Dendritic cell treated with granulocyte-macrophage colony-stimulating factor and Interleukin-4, amounts not matched to agents 40 ng/mL and 50 ng/mL, for 4 days (primary cell): Measurements from ENCODE around the gene AFM.
"Not testable (repeated sequence)": the region's sequence is repeated elsewhere in the genome, so short reads cannot be mapped to it uniquely, and the experiment has no call there.

Experiments used
- H3K27ac Mint-ChIP-seq: one replicate; pipeline ENCODE4 v1.8.0; 2022; ENCODE audit warnings: mild to moderate bottlenecking, mixed read lengths
- H3K27me3 Mint-ChIP-seq: one replicate; pipeline ENCODE4 v1.8.0; 2022; ENCODE audit warnings: mild to moderate bottlenecking, mixed read lengths
- H3K36me3 Mint-ChIP-seq: one replicate; pipeline ENCODE4 v1.8.0; 2022; ENCODE audit warnings: low read depth, mixed read lengths
- H3K4me1 Mint-ChIP-seq: one replicate; pipeline ENCODE4 v1.8.0; 2022; ENCODE audit warnings: low read depth, mixed read lengths
- H3K4me3 Mint-ChIP-seq: one replicate; pipeline ENCODE4 v1.8.0; 2022; ENCODE audit warnings: mild to moderate bottlenecking, moderate library complexity, mixed read lengths
- H3K9me3 Mint-ChIP-seq: one replicate; pipeline ENCODE4 v1.8.0; 2022; ENCODE audit warnings: mixed read lengths
- intact Hi-C: fragments of 100-400 bp; cut with micrococcal nuclease; formaldehyde crosslinking; loops from one replicate; pipeline ENCODE4 v1.15.0; 2022

Gene AFM

GRCh38 chr4:73507541-73507940, 26.0 kb downstream of the AFM start:
- Mint-ChIP-seq H3K27ac (no peak overlapping the region), H3K4me1 (no peaks in the 10 kb centered on the region), H3K4me3 (no peak overlapping the region), H3K27me3 (no peaks in the 10 kb centered on the region), H3K9me3 (no peaks in the 10 kb centered on the region), H3K36me3 (no peaks in the 10 kb centered on the region)
- intact Hi-C loops, result no loop called here

- Mint-ChIP-seq H3K4me1 (no peaks in the 10 kb centered on the region), H3K27ac (no peak overlapping the region)
Observed at GRCh38 chr4:73508651-73509050, 27.1 kb downstream of the AFM start.

GRCh38 chr4:73518340-73518739, 36.8 kb downstream of the AFM start:
- H3K9me3 Mint-ChIP-seq, result peaks cover 8% of the 10 kb centered on the region
- no peaks in the 10 kb centered on the region for H3K36me3 Mint-ChIP-seq
- intact Hi-C loops, result no loop called here
- H3K4me1 Mint-ChIP-seq, result no peaks in the 10 kb centered on the region
- H3K4me3 Mint-ChIP-seq, result no peak overlapping the region
- no peak overlapping the region for H3K27ac Mint-ChIP-seq
- H3K27me3 Mint-ChIP-seq, result peaks cover 4% of the 10 kb centered on the region

More at GRCh38 chr4:73508651-73509050, 27.1 kb downstream of the AFM start:
- Mint-ChIP-seq H3K9me3 (no peaks in the 10 kb centered on the region), H3K4me3 (no peak overlapping the region), H3K27me3 (no peaks in the 10 kb centered on the region), H3K36me3 (no peaks in the 10 kb centered on the region)
- intact Hi-C loops, result no loop called here

GRCh38 chr4:73520821-73521220, 39.3 kb downstream of the AFM start:
- H3K36me3 Mint-ChIP-seq, result no peaks in the 10 kb centered on the region
- no peak overlapping the region for H3K4me3 Mint-ChIP-seq
- no peaks in the 10 kb centered on the region for H3K4me1 Mint-ChIP-seq
- peaks cover 1% of the 10 kb centered on the region for H3K27me3 Mint-ChIP-seq
- peaks cover 8% of the 10 kb centered on the region for H3K9me3 Mint-ChIP-seq
- intact Hi-C loops, result no loop called here
- no peak overlapping the region for H3K27ac Mint-ChIP-seq

DNA sequence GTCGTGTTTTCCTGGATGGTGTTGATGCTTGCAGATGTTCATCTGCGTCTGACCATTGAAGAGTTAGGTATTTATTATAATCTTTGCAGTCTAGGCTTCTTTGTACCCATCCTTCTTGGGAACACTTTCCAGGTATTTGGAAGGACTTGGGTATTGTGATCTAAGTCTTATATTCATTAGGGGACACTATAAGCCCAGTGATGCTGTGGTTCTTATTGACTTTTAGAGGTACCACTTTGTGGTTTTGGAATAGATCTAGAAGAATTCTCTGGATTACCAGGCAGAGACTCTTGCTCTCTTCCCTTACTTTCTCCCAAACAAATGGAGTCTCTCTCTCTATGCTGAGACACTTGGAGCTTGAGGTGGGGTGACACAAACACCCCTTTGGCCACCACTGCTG, 41.6 kb downstream of the AFM start:
- Mint-ChIP-seq H3K27ac (no peak overlapping the region), H3K4me1 (no peaks in the 10 kb centered on the region), H3K27me3 (no peaks in the 10 kb centered on the region), H3K4me3 (no peak overlapping the region), H3K36me3 (no peaks in the 10 kb centered on the region), H3K9me3 (no peaks in the 10 kb centered on the region)
- intact Hi-C loops, result no loop called here

- intact Hi-C loops, result no loop called here
- H3K36me3 Mint-ChIP-seq, result no peaks in the 10 kb centered on the region
- H3K27me3 Mint-ChIP-seq, result no peaks in the 10 kb centered on the region
- no peak overlapping the region for H3K4me3 Mint-ChIP-seq
- no peaks in the 10 kb centered on the region for H3K9me3 Mint-ChIP-seq
- no peaks in the 10 kb centered on the region for H3K4me1 Mint-ChIP-seq
- no peak overlapping the region for H3K27ac Mint-ChIP-seq
Observed at GRCh38 chr4:73525611-73526010, 44.1 kb downstream of the AFM start.

DNA sequence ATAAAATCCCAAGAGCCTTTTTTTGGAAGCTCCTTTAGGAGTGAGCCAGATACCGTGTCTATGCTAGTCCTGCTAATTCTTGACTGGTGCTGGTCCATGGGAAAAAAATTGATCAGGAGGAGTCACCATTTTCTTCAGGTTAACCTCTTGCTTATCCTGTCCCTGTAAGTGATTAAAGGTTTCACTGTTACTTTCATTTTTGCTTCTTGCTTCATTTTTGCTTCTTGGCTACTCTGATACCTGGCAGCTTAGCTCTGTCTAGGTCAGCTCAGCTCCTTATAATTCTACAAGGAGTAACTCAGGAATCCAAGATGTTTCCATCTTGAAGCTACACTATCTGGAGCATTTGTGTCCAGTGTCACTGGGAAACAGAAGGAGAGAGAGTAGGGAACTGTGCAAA, 45.7 kb downstream of the AFM start:
- no peaks in the 10 kb centered on the region for H3K9me3 Mint-ChIP-seq

GRCh38 chr4:73528171-73528570, 46.6 kb downstream of the AFM start:
- no peaks in the 10 kb centered on the region for H3K27me3 Mint-ChIP-seq
- H3K4me1 Mint-ChIP-seq, result no peaks in the 10 kb centered on the region
- no peak overlapping the region for H3K4me3 Mint-ChIP-seq
- no peaks in the 10 kb centered on the region for H3K36me3 Mint-ChIP-seq
- H3K9me3 Mint-ChIP-seq, result no peaks in the 10 kb centered on the region
- H3K27ac Mint-ChIP-seq, result no peak overlapping the region
- intact Hi-C loops, result no loop called here

More for the DNA sequence above, 45.7 kb downstream of the AFM start:
- intact Hi-C loops, result no loop called here
- Mint-ChIP-seq H3K36me3 (no peaks in the 10 kb centered on the region), H3K4me1 (no peaks in the 10 kb centered on the region), H3K4me3 (no peak overlapping the region), H3K27me3 (no peaks in the 10 kb centered on the region), H3K27ac (no peak overlapping the region)

DNA sequence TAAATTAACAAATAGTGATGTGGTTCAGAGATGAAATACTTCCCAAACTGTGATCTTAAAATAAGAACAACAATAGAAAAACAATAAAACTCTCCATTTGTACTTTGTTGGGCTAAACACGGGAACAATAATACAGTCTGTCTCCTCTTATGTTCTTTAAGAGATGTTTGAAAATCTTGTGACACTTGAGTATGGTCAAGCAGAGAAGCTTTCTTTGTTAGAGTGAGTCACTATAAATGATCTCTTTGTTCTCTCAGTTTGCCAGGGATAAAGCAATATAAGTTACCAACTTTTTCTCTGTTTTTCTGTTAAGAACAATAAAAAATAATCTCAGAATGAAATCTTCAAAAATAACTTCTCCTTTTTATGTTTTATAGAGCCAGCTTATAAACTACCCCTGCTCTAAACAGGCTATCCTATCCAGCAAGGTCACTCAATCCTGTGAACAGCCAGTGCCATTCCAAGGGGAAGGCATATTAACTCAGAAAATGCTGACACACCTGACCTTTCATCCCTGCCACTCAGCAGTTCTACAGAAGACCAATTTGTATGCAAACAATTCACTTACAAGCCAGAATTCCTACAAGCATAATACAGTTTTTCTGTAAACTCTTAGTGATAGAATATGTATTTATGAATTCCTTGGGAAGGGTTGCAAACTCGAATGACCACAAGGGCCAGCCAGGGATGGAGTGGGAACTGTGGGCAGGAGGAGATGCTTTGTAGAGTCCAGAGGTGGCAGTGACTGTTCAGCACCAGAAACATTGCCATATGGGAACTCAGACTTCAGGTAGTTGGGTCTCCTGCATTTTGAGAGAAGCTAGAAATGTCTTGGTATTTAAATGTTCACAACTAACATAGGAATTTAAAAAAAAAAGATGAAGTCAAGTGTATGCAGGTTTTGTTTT, 52.2 kb downstream of the AFM start:
- no peaks in the 10 kb centered on the region for H3K4me1 Mint-ChIP-seq
- no peak overlapping the region for H3K4me3 Mint-ChIP-seq
- intact Hi-C loops, result no loop called here
- H3K9me3 Mint-ChIP-seq, result no peaks in the 10 kb centered on the region
- H3K27me3 Mint-ChIP-seq, result no peaks in the 10 kb centered on the region
- no peak overlapping the region for H3K27ac Mint-ChIP-seq
- no peaks in the 10 kb centered on the region for H3K36me3 Mint-ChIP-seq

DNA sequence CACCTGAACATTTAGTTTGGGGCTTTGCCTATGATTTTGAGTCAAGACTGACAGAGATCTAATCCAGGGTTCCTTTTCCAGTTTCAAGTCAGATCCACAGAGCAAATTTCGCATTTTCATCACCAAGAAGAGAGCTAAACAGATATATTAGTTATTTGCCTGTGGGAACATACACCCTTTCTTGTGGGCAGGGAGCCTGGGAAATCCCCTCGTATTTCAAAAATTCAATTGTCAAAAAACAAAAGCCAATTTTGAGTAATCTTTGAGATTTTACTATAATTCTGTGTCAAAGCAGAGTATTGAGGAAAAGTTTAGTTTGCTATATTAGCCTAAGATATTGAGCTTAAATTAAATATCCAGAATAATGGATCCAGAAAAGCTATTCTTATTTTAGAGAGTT, 56.6 kb downstream of the AFM start:
- H3K9me3 Mint-ChIP-seq, result no peaks in the 10 kb centered on the region

DNA sequence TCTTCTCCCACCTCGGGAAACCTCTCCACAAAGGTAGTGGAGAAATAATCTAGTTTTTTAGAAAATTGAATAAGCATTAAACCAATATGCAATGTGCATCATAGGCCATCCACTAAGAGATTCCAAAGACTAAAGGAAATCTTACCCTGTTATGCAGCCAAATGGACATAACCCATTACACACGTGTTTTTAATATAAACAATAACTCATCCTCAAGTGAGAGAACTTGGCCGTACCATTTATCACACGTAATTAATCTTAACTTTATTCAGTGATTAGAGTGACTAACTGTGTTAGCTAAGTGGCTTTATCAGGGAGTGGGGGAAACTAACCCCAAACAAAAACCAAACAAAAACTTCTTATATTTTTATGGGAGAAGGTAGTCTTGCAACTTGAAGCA, 57.8 kb downstream of the AFM start:
- no peaks in the 10 kb centered on the region for H3K27me3 Mint-ChIP-seq
- no peaks in the 10 kb centered on the region for H3K36me3 Mint-ChIP-seq
- no peaks in the 10 kb centered on the region for H3K9me3 Mint-ChIP-seq
- H3K27ac Mint-ChIP-seq, result no peak overlapping the region
- intact Hi-C loops, result no loop called here
- no peak overlapping the region for H3K4me3 Mint-ChIP-seq
- no peaks in the 10 kb centered on the region for H3K4me1 Mint-ChIP-seq

More for the DNA sequence above, 56.6 kb downstream of the AFM start:
- H3K4me1 Mint-ChIP-seq, result no peaks in the 10 kb centered on the region
- H3K36me3 Mint-ChIP-seq, result no peaks in the 10 kb centered on the region
- H3K4me3 Mint-ChIP-seq, result no peak overlapping the region
- intact Hi-C loops, result no loop called here
- no peaks in the 10 kb centered on the region for H3K27me3 Mint-ChIP-seq
- no peak overlapping the region for H3K27ac Mint-ChIP-seq

DNA sequence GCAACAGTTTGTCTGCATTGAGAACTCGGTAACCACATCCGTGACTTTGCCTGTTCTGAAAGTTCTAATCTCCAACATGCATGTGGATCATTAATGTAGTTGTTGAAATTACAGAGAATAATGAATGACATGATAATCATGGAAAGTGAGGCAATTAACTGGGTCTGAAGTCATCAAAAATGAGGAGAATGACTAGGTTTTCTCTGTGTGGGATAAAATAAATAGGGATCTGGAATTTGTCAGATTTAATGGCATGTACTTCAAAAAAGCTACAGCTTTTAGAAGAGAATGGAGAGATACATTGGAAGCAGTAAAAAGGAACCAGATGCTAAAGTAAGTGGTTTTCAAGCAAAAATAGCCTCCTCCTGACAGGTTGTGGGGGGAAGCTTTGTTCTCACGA, 59.3 kb downstream of the AFM start:
- H3K27ac Mint-ChIP-seq, result no peak overlapping the region
- H3K4me1 Mint-ChIP-seq, result no peaks in the 10 kb centered on the region
- no peaks in the 10 kb centered on the region for H3K27me3 Mint-ChIP-seq
- H3K36me3 Mint-ChIP-seq, result no peaks in the 10 kb centered on the region
- intact Hi-C loops, result no loop called here
- no peaks in the 10 kb centered on the region for H3K9me3 Mint-ChIP-seq
- no peak overlapping the region for H3K4me3 Mint-ChIP-seq

DNA sequence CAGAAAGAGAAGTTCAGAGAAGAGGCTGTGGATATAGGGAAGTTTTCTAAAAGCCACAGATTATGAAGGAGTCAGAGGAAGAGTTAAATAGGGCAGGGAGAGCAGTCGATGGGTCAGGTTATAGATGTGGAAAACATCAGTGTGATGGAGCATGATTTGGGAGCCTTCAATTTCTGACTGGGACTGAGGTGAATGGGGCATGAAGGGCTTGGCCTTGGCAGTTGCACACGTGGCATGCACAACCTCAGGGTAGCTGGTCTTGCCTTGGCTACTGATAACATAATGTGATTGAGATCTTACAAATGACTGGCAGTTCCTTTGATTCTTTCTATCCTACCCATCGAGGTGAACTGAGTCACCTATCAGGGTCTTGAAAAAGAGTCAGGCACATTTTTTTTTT, 59.7 kb downstream of the AFM start:
- no peaks in the 10 kb centered on the region for H3K9me3 Mint-ChIP-seq
- H3K4me1 Mint-ChIP-seq, result no peaks in the 10 kb centered on the region
- intact Hi-C loops, result no loop called here

DNA sequence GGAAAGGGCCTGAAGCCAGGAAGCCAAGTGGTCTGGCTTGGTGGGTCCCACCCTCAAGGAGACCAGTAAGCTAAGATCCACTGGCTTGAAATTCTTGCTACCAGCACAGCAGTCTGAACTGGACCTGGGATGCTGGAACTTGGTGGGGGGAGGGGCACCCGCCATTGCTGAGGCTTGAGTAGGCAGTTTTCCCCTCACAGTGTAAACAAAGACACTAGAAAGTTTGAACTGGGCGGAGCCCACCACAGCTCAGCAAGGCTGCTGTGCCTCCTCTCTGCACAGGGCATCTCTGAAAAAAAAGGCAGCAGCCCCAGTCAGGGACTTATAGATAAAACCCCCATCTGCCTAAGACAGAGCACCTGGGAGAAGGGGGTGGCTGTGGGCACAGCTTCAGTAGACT, 63.1 kb downstream of the AFM start:
- H3K4me3 Mint-ChIP-seq, result no peak overlapping the region
- H3K27me3 Mint-ChIP-seq, result no peaks in the 10 kb centered on the region
- H3K36me3 Mint-ChIP-seq, result no peaks in the 10 kb centered on the region
- no peaks in the 10 kb centered on the region for H3K9me3 Mint-ChIP-seq
- H3K4me1 Mint-ChIP-seq, result no peaks in the 10 kb centered on the region
- no peak overlapping the region for H3K27ac Mint-ChIP-seq
- intact Hi-C loops, result no loop called here

More for the DNA sequence above, 59.7 kb downstream of the AFM start:
- H3K4me3 Mint-ChIP-seq, result no peak overlapping the region
- no peaks in the 10 kb centered on the region for H3K36me3 Mint-ChIP-seq
- no peak overlapping the region for H3K27ac Mint-ChIP-seq
- H3K27me3 Mint-ChIP-seq, result no peaks in the 10 kb centered on the region

GRCh38 chr4:73550865-73551264, 69.3 kb downstream of the AFM start:
- intact Hi-C loops, H3K4me1 Mint-ChIP-seq, H3K27me3 Mint-ChIP-seq: not testable (repeated sequence)

More at GRCh38 chr4:73550865-73551264, 69.3 kb downstream of the AFM start:
- H3K9me3 Mint-ChIP-seq, H3K36me3 Mint-ChIP-seq, H3K4me3 Mint-ChIP-seq, H3K27ac Mint-ChIP-seq: not testable (repeated sequence)
